Activated T-helper 1 cell treated with anti-CD3 and anti-CD28 coated beads, Interleukin-12 subunit alpha, Interleukin-12 subunit beta, Interleukin-2, Interleukin-4 antibody, amounts not matched to agents 30 ng/mL and 10 ng/mL and 1 ng/mL, durations not matched to agents 14 hours and 24 hours and 36 hours (primary cell): Measurements from ENCODE around the gene PASD1. TPM values are rescaled to one million over a fixed set of nuclear protein-coding genes. Genes with fewer than 3 reads are reported as not detected.

ENCODE experiments used
- DNase-seq: peaks from one replicate; pipeline ENCODE4 v3.0.0; 2021; ENCODE audit warnings: low spot score
- H3K27ac Mint-ChIP-seq: one replicate; pipeline ENCODE4 v1.8.0; 2021; ENCODE audit warnings: mild to moderate bottlenecking, mixed read lengths
- H3K27me3 Mint-ChIP-seq: one replicate; pipeline ENCODE4 v1.8.0; 2022; ENCODE audit warnings: mild to moderate bottlenecking, moderate library complexity, mixed read lengths; ENCODE audit not compliant: insufficient read depth
- H3K36me3 Mint-ChIP-seq: one replicate; pipeline ENCODE4 v1.8.0; 2021; ENCODE audit warnings: low read depth, mixed read lengths
- H3K4me1 Mint-ChIP-seq: one replicate; pipeline ENCODE4 v1.8.0; 2021; ENCODE audit warnings: low read depth, mixed read lengths
- H3K4me3 Mint-ChIP-seq: one replicate; pipeline ENCODE4 v1.8.0; 2021; ENCODE audit warnings: mild to moderate bottlenecking, moderate library complexity, mixed read lengths
- H3K9me3 Mint-ChIP-seq: one replicate; pipeline ENCODE4 v1.8.0; 2021; ENCODE audit warnings: mixed read lengths
- intact Hi-C: fragments of 100-400 bp; cut with micrococcal nuclease; formaldehyde crosslinking; loops from one replicate; pipeline ENCODE4 v1.15.1; 2024
- total RNA-seq: library from RNA; stranded (reverse); gene quantifications from 2 replicates; pipeline ENCODE4 v1.2.3, GENCODE V29; 2022

Gene PASD1
- total RNA-seq, 1 donor from 2014 or later, result not detected

- Mint-ChIP-seq H3K27ac (no peak overlapping the region), H3K27me3 (no peaks in the 10 kb centered on the region), H3K4me1 (no peaks in the 10 kb centered on the region), H3K4me3 (no peak overlapping the region), H3K9me3 (no peaks in the 10 kb centered on the region), H3K36me3 (no peaks in the 10 kb centered on the region)
- intact Hi-C loops, result no loop called here
- no peak for DNase-seq
Measured at GRCh38 chrX:151711787-151712186, 148.3 kb downstream of the PASD1 start.

- intact Hi-C loops, result no loop called here
- Mint-ChIP-seq H3K4me1 (no peaks in the 10 kb centered on the region), H3K4me3 (no peak overlapping the region), H3K9me3 (no peaks in the 10 kb centered on the region), H3K27ac (no peak overlapping the region), H3K27me3 (no peaks in the 10 kb centered on the region), H3K36me3 (no peaks in the 10 kb centered on the region)
- no peak for DNase-seq
Measured at GRCh38 chrX:151712253-151712652, 148.8 kb downstream of the PASD1 start.

GRCh38 chrX:151713849-151714248 is 150.4 kb downstream of the PASD1 start:
- Mint-ChIP-seq H3K4me3 (no peak overlapping the region), H3K27me3 (no peaks in the 10 kb centered on the region), H3K4me1 (no peaks in the 10 kb centered on the region), H3K27ac (no peak overlapping the region), H3K9me3 (no peaks in the 10 kb centered on the region), H3K36me3 (no peaks in the 10 kb centered on the region)
- intact Hi-C loops, result no loop called here
- no peak for DNase-seq

- H3K4me3 Mint-ChIP-seq, result no peak overlapping the region
- no peaks in the 10 kb centered on the region for H3K9me3 Mint-ChIP-seq
- no peak for DNase-seq
- H3K36me3 Mint-ChIP-seq, result no peaks in the 10 kb centered on the region
- no peak overlapping the region for H3K27ac Mint-ChIP-seq
- H3K27me3 Mint-ChIP-seq, result no peaks in the 10 kb centered on the region
- no peaks in the 10 kb centered on the region for H3K4me1 Mint-ChIP-seq
- intact Hi-C loops, result no loop called here
Measured at GRCh38 chrX:151714362-151714761, 150.9 kb downstream of the PASD1 start.

- H3K9me3 Mint-ChIP-seq, result no peaks in the 10 kb centered on the region
- no peaks in the 10 kb centered on the region for H3K27me3 Mint-ChIP-seq
- no peak within 1 kb of the TSS for H3K27ac Mint-ChIP-seq
- intact Hi-C loops, result no loop called here
- DNase-seq, result no peak
- H3K4me3 Mint-ChIP-seq, result no peak within 1 kb of the TSS
- no peaks in the 10 kb centered on the region for H3K4me1 Mint-ChIP-seq
- H3K36me3 Mint-ChIP-seq, result no peaks in the 10 kb centered on the region
Measured at GRCh38 chrX:151715752-151716151, 152.3 kb downstream of the PASD1 start, which contains the start of gene FATE1. FATE1 (plus strand) TSS chrX:151716035; CDS start chrX:151716120, 85 bp downstream.

GRCh38 chrX:151722241-151722846 is 158.9 kb downstream of the PASD1 start:
- DNase-seq, result no peak
- Mint-ChIP-seq H3K27me3 (no peaks in the 10 kb centered on the region), H3K27ac (no peak overlapping the region), H3K9me3 (no peaks in the 10 kb centered on the region), H3K36me3 (no peaks in the 10 kb centered on the region), H3K4me1 (no peaks in the 10 kb centered on the region), H3K4me3 (no peak overlapping the region)
- intact Hi-C loops, result no loop called here

- no peak overlapping the region for H3K4me3 Mint-ChIP-seq
- no peaks in the 10 kb centered on the region for H3K4me1 Mint-ChIP-seq
- intact Hi-C loops, result no loop called here
- no peaks in the 10 kb centered on the region for H3K9me3 Mint-ChIP-seq
- H3K36me3 Mint-ChIP-seq, result no peaks in the 10 kb centered on the region
- no peak overlapping the region for H3K27ac Mint-ChIP-seq
- DNase-seq, result no peak
- H3K27me3 Mint-ChIP-seq, result no peaks in the 10 kb centered on the region
Measured at GRCh38 chrX:151723156-151723760, 159.8 kb downstream of the PASD1 start.

- Mint-ChIP-seq H3K4me3 (no peak overlapping the region), H3K27me3 (no peaks in the 10 kb centered on the region), H3K4me1 (no peaks in the 10 kb centered on the region), H3K27ac (no peak overlapping the region), H3K9me3 (no peaks in the 10 kb centered on the region), H3K36me3 (no peaks in the 10 kb centered on the region)
- no peak for DNase-seq
- intact Hi-C loops, result no loop called here
Measured at GRCh38 chrX:151724563-151725337, 161.3 kb downstream of the PASD1 start.

GRCh38 chrX:151725338-151725614 is 161.8 kb downstream of the PASD1 start:
- Mint-ChIP-seq H3K27ac (no peak overlapping the region), H3K4me1 (no peaks in the 10 kb centered on the region), H3K27me3 (no peaks in the 10 kb centered on the region), H3K4me3 (no peak overlapping the region), H3K36me3 (no peaks in the 10 kb centered on the region), H3K9me3 (no peaks in the 10 kb centered on the region)
- intact Hi-C loops, result no loop called here
- DNase-seq, result no peak

Other genes with a start within 250 kb of the PASD1 start
- gene VMA21, start 166.5 kb upstream of the PASD1 start, total RNA-seq, result 39.4 and 49.2 TPM in 2 replicates
- not detected in 2 replicates for gene PRRG3, start 131.8 kb downstream of the PASD1 start, total RNA-seq
- gene FATE1, start 152.4 kb downstream of the PASD1 start, total RNA-seq, result not detected in 2 replicates
- gene CNGA2, start 171.1 kb downstream of the PASD1 start, total RNA-seq, result not detected in 2 replicates